GM19452 (cell line): ENCODE results near the gene PIP5K1B.
A peak's percentile ranks its signal among the peaks of the same experiment; 100 is the strongest.

Source experiments
- ATAC-seq: cut with Tn5 transposase; IDR thresholded peaks from one replicate; pipeline ENCODE4 v1.9.1; 2021; ENCODE audit not compliant: unreplicated experiment

Gene PIP5K1B

GRCh38 chr9:68897577-68898145, 192.6 kb downstream of the PIP5K1B start:
- ATAC-seq, result no peak

DNA sequence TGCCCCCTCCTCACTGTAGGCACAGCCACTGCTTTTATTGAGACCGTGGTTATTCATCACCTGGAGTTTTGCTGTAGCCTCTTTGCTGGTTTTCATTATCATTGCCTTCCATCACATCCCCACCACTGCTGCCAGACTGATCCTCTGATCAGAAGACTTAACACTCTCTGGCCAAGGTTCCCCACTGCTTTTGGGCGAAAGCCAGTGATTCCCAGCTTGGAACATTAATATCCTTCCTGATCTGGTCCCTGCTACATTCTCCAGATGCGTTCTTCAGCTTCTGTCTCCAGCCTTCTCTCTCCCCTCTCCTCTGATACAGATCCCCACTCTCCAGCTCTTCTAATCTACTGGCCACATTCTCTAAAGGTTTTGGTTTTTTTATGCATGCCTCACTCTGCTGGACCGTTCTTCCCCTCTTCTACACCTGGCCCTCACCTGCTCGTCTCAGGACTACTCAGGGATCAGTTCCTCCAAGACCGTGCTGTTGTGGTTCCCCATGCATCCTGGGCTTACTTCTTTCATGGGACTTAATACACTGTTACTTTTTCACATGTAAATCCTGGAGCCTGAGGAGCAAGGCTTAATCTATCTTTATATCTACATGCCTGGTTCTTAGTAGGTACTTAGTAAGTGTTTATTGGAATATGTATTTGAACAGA, 193.9 kb downstream of the PIP5K1B start:
- ATAC-seq, result no peak

DNA sequence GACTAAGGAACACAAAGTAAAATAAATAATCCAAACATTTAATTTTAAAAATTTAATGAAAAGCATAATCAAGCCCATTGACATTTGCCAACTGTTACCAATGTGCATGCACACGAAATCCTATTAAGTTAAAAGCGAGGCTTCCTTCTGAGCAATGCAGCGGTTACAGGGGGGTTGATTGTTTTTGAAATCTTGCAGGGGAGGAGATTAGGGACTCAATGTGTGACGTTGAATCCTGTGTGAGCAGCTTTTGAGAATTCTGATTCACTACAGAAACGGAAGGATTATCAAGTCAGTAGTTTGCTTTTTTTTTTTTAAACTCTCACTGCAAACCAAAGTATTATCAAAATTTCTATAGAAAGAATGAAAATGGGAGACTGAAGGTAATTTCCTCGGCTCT, 199.4 kb downstream of the PIP5K1B start:
- ATAC-seq, result no peak

DNA sequence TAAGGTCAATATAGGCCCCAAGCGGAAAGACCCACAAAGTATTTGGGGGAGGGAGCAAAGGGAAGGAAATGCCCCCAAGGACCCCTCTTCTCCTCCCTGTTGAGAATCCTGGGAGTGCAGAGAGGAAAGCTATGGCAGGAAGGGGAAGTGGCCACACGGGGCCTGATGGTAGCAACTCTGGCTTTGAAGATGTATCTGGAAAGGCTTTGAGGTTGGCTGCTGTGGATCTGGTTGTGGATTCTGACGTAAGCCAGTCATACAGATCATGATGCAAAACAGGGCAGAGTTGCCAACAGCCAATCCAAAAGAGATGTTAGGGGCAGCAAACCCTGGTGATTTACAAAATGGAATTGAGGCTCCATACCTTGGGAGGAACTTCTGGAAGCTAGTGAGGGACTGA, 200.1 kb downstream of the PIP5K1B start:
- ATAC-seq, result no peak

- ATAC-seq, result no peak
Measured at GRCh38 chr9:68907910-68908309, 202.9 kb downstream of the PIP5K1B start.

- ATAC-seq, result no peak
Measured at GRCh38 chr9:68912561-68912960, 207.5 kb downstream of the PIP5K1B start.

- ATAC-seq, result no peak
Measured at GRCh38 chr9:68913054-68913453, 208.0 kb downstream of the PIP5K1B start.

DNA sequence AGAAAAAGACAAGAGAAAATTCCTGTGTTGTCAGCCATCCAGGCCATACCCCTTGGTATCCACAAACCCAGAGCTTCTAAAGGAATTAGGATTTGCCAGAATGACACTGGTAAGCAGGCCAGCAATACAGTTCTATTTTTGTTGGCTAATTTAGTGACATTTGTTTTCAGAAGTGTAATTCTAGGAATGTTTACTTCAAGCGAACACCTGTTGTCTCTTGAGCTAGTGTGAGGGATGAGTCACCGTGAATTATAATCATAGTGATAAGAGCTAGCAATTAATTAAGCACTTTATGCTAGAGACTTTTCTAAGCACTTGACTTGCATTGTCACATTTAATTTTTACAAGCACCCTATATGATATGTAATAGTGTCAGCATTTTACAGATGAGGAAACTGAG, 209.7 kb downstream of the PIP5K1B start:
- ATAC-seq, result no peak

DNA sequence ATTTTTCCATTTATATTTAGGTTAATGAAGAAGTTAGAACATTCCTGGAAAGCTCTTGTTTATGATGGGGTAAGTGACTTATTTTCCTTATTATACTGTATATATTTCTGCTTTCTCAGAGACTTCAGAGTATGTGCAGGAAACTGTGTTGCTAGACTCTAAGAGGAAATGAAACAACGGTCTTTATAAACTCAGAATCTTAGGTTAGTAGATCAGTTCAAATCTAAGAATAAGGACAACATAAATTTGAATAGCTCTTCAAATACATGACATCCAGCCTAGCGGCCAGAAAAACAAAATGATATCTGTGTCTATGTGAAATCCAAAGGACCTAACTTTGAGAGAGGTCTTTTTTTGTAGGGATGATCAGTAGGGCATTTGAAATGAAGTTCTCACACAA, 214.6 kb downstream of the PIP5K1B start:
- ATAC-seq, result peak; percentile 52

DNA sequence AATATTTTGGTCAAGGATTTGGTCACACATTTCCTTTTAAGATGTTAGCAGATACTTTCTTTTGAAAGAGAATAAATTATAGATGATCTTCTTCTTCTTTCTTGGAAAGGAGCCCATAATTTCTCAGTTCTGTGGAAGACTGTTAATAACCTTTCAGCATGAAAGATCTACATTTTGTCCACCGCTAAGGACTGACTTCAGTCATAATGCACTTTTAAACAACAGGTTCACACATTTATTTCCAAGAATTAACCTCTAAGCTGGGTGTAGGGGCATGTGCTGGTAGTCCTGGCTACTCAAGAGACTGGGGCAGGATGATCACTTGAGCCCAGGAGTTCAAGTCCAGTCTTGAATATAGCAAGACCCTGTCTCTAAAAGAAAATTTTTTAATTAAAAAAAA, 215.9 kb downstream of the PIP5K1B start:
- no peak for ATAC-seq

GRCh38 chr9:68923480-68923879, 218.4 kb downstream of the PIP5K1B start:
- no peak for ATAC-seq

GRCh38 chr9:68925175-68925574, 220.1 kb downstream of the PIP5K1B start:
- no peak for ATAC-seq

DNA sequence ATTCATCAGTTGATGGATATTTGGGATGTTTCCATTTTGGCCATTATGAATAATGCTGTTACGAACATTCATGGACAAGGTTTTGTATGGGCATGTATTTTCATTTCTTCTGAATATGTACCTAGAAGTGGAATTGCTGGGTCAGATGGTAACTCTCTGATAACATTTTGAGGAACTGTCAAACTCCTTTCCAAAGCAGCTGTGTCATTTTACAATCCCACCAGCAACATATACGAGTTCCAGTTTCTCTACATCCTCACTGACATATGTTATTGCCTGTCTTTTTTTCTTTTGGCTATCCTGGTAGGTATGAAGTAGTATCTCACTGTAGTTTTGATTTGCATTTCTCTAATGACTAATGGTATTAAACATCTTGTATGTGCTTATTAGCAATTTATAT, 222.1 kb downstream of the PIP5K1B start:
- ATAC-seq, result no peak

DNA sequence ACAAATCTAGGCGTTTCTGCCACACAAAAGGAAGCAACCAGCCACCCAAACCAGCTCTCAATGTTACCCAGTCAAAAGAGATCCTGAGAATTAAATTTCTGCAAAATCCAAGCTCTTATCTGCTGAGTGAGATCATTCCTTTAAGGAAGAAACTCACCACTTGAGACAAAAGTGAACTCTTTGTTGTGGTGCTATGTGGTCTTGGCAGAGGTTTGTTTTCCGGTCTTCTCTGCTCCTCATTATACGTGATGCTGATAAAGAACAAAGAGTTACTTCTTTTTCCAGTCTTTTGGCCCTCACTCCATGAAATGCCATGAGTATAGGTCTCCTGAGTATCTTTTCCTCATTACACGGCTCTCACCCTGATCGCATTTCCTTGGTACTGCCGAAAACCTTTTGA, 226.8 kb downstream of the PIP5K1B start:
- no peak for ATAC-seq

DNA sequence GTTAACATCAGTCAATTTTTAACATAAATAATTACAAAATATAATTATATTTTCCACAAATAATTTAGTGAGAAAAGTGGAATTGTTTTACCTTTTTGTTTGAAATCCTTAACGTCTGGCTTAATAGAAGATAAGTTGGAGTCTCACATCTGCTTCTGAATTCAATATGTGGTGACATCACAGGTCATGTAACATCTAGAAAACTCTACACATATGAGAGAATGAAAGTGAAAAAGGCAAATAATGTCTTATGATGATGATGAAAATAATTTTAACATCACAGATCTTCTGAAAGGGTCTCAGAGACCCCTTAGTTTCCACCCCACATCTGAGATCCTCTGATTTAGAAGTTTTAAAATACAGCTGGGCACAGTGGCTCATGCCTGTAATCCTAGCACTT, 227.4 kb downstream of the PIP5K1B start:
- no peak for ATAC-seq

- peak; percentile 98 for ATAC-seq
Measured at GRCh38 chr9:68933434-68934328, 228.6 kb downstream of the PIP5K1B start.

GRCh38 chr9:68934329-68934644, 229.2 kb downstream of the PIP5K1B start:
- no peak for ATAC-seq

DNA sequence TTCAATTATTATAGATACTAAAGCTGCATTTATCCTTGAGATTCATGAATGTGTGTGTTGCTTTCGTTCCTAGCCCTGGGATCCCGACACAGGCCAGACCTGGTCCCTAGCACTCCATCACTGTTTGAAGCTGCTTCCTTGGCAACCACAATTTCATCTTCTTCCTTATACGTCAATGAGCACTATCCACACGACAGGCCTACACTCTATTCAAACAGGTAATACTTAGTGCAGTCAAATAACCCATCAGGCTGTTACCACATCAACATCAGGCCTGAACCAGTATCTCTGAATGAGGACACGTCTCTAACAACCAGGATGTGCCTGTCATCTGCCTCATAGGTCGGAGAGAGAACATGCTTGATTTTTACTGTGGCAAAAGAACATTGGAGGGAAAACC, 235.5 kb downstream of the PIP5K1B start:
- no peak for ATAC-seq

GRCh38 chr9:68941780-68942459, 236.9 kb downstream of the PIP5K1B start:
- ATAC-seq, result no peak

GRCh38 chr9:68942790-68943189, 237.8 kb downstream of the PIP5K1B start:
- no peak for ATAC-seq

DNA sequence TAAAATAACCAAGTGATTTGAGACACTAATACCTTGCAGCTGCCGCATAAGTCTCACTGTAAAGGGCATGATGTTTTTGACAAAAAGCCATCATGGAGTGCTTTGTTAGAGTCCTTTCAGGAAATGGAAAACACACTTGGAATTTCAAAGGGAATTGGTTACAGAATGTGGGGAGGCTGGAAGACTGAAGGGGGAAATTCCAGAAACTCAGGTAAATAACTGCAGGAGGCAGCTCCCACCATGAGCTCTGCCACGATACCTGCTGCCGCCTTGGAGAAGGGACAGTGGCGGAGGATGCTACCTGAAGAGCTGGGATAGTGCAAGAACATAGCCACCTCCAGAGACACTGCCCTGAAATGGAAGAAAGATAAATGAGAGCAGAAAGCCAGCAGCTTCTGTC, 242.0 kb downstream of the PIP5K1B start:
- ATAC-seq, result no peak
